DOHH2 (cell line): ENCODE results near the gene NPLOC4.

ENCODE experiments used
- CTCF ChIP-seq: fragments of 200-600 bp; sonication (generic); IDR thresholded peaks from one replicate; pipeline ENCODE4 v1.5.1; 2014; ENCODE audit warnings: antibody characterized with exemption, mild to moderate bottlenecking, low read depth, low read length; ENCODE audit not compliant: poor library complexity, severe bottlenecking
- EZH2phosphoT487 ChIP-seq: fragments of 200-600 bp; sonication (generic); IDR thresholded peaks from 2 replicates; pipeline ENCODE4 v1.6.1; 2017; ENCODE audit warnings: borderline replicate concordance, mild to moderate bottlenecking, antibody characterized with exemption, low read length, moderate library complexity, mixed read lengths

DNA sequence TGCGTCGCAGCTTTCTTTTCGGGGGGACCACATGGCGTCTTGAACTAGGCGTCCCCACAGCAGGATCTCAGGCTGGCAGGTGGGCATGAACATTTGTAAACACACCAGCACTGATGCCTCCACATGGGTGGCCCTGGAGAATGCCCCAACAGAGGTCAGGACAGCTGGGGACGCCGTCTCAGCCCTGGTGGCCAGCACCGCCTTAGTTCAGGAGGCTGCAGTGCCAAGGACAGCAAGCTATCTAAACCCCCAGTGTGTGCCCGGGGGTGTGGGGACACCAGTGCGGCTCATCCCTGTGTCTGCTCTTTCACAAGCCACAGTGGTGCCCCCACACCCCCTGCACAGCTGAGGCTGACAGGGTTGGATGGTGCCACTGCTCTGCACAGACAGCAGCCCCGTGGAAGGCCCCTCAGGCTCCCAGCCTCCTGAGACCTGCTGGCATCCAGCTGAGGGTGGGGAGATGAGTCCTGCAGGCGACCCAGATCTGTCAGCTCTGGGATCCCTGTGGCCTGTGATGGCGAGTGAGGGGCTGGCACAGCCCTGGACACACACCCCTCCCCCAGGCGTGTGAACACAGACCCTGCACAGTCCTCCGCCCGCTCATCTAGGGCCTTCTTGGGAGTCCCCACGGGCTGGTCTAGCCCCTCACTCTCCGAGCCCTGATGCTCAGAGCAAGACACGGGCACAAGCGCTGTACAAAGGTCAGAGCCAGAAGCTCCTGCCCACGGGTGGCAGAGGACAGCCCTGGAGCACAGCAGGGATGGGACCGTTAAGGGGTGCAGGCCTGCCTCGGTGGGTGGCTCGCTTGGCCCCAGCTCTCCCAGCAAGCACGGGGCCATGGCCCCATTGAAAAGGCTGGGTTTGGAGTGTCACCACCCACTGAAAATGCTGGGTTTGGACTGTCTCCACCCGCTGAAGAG lies 98.0 kb downstream of the NPLOC4 start:
- TF ChIP-seq CTCF (no peak), EZH2phosphoT487 (no peak)
